Brain microvascular endothelial cell (primary cell): ENCODE data around the gene OR4E2.
A peak's percentile ranks its signal among the peaks of the same experiment; 100 is the strongest.

Source experiments
- DNase-seq: peaks from one replicate; pipeline ENCODE4 v3.0.0-alpha.2; 2020
- H3K27ac ChIP-seq: fragments of 250-450 bp; sonication (Bioruptor Pico); 2 replicates; pipeline ENCODE4 v1.5.1; 2020; ENCODE audit warnings: mild to moderate bottlenecking, moderate library complexity
- H3K27me3 ChIP-seq: fragments of 250-450 bp; sonication (Bioruptor Pico); replicated peaks from 2 replicates; pipeline ENCODE4 v1.5.1; 2020; ENCODE audit warnings: mild to moderate bottlenecking
- H3K36me3 ChIP-seq: fragments of 250-450 bp; sonication (Bioruptor Pico); replicated peaks from 2 replicates; pipeline ENCODE4 v1.5.1; 2020; ENCODE audit warnings: mild to moderate bottlenecking
- H3K4me3 ChIP-seq: 2 replicates; pipeline ENCODE4 v1.5.1; 2011; ENCODE audit warnings: low read depth, mild to moderate bottlenecking, control low read depth, low read length, moderate library complexity
- CTCF ChIP-seq: IDR thresholded peaks from 2 replicates; pipeline ENCODE4 v1.5.1; 2011; ENCODE audit warnings: low read depth, mild to moderate bottlenecking, moderate library complexity, low read length, control low read depth, inconsistent platforms; ENCODE audit errors: missing control alignments
- in situ Hi-C: cut with HindIII; loops from 2 replicates; pipeline ENCODE4 v1.10.0; 2017; ENCODE audit warnings: low sequenced_read_pairs, low pct_ligation_motif_present

Gene OR4E2

GRCh38 chr14:21631084-21631483, 22.6 kb upstream of the OR4E2 start:
- Histone ChIP-seq H3K4me3 (no peak overlapping the region), H3K36me3 (no peaks in the 10 kb centered on the region), H3K27me3 (no peaks in the 10 kb centered on the region), H3K27ac (no peak overlapping the region)
- in situ Hi-C loops: no loop called here
- DNase-seq: no peak
- no peak for TF ChIP-seq CTCF

GRCh38 chr14:21634840-21635239, 18.8 kb upstream of the OR4E2 start, which contains the start of gene OR10G2:
Gene OR10G2, minus strand, starts transcription at chr14:21634940. Its CDS starts 98 bp downstream, at chr14:21634842.
- TF ChIP-seq CTCF: no peak
- Histone ChIP-seq H3K4me3 (no peak within 1 kb of the TSS), H3K27ac (no peak within 1 kb of the TSS), H3K27me3 (no peaks in the 10 kb centered on the region), H3K36me3 (no peaks in the 10 kb centered on the region)
- no peak for DNase-seq
- in situ Hi-C loops: no loop called here

GRCh38 chr14:21642683-21643082, 11.0 kb upstream of the OR4E2 start:
- Histone ChIP-seq H3K4me3 (no peak overlapping the region), H3K27me3 (no peaks in the 10 kb centered on the region), H3K36me3 (no peaks in the 10 kb centered on the region), H3K27ac (no peak overlapping the region)
- no peak for DNase-seq
- no peak for TF ChIP-seq CTCF
- in situ Hi-C loops: no loop called here

- Histone ChIP-seq H3K27ac (no peak overlapping the region), H3K27me3 (no peaks in the 10 kb centered on the region), H3K36me3 (no peaks in the 10 kb centered on the region), H3K4me3 (no peak overlapping the region)
- no peak for DNase-seq
- TF ChIP-seq CTCF: no peak
- in situ Hi-C loops: no loop called here
Observed at GRCh38 chr14:21643407-21643806, 10.2 kb upstream of the OR4E2 start.

GRCh38 chr14:21647380-21647779, 6.3 kb upstream of the OR4E2 start:
- no peak for TF ChIP-seq CTCF
- DNase-seq: peak; percentile 63
- Histone ChIP-seq H3K27me3 (no peaks in the 10 kb centered on the region), H3K4me3 (no peak overlapping the region), H3K36me3 (no peaks in the 10 kb centered on the region), H3K27ac (no peak overlapping the region)
- in situ Hi-C loops: no loop called here

GRCh38 chr14:21652209-21652808, 1.3 kb upstream of the OR4E2 start:
- H3K36me3 ChIP-seq: no peaks in the 10 kb centered on the region
- H3K4me3 ChIP-seq: no peak overlapping the region
- TF ChIP-seq CTCF: no peak
- in situ Hi-C loops: no loop called here
- no peaks in the 10 kb centered on the region for H3K27me3 ChIP-seq
- DNase-seq: no peak
- no peak overlapping the region for H3K27ac ChIP-seq
